Kidney epithelial cell (primary cell): ENCODE results near the gene ADCY3. TPM values are rescaled to one million over a fixed set of nuclear protein-coding genes. Genes with fewer than 3 reads are reported as not detected.

Experiments
- DNase-seq: peaks from one replicate; pipeline ENCODE4 v3.0.0-alpha.2; 2010; ENCODE audit warnings: low read depth
- H3K27me3 ChIP-seq: 2 replicates; pipeline ENCODE4 v1.6.0; 2011; ENCODE audit warnings: low read length; ENCODE audit not compliant: control insufficient read depth, insufficient read depth
- H3K36me3 ChIP-seq: 2 replicates; pipeline ENCODE4 v1.5.1; 2011; ENCODE audit warnings: low read length; ENCODE audit not compliant: control insufficient read depth, insufficient read depth
- H3K4me3 ChIP-seq: 2 replicates; pipeline ENCODE4 v1.5.1; 2011; ENCODE audit warnings: low read depth, mild to moderate bottlenecking, control low read depth, low read length
- total RNA-seq: library from RNA; depleted of rRNA; stranded (reverse); fragments of >200 nt; gene quantifications from 2 replicates; pipeline ENCODE4 v1.2.3, GENCODE V29; 2015
- TF ChIP-seq, protein P1 (sequence below): IDR thresholded peaks from 2 replicates; pipeline ENCODE4 v1.5.1; 2011; ENCODE audit warnings: mild to moderate bottlenecking, moderate library complexity, low read length, control low read depth, inconsistent platforms; ENCODE audit not compliant: insufficient read depth, poor library complexity, severe bottlenecking

ADCY3 gene
- total RNA-seq, 1 donor from 2014 or later, result 24.5 TPM

DNA sequence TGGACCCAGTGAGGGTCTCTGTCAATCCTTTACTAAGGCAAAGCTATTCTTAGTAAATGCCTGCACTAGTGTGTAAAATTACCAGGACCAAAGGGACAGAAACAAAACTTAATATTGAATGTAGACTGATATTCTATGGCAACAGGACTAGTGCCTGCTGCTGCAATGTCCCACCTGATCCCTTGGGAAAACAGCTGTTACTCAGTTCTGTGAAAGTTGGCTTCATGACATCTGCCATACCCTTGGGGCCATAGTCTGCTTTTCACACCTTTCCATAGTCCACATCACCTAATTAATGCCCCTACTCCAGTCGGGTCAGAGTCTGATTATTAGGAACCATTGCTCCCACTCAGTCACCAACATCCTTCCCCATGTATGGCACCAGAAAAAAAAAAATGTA lies 37.2 kb upstream of the ADCY3 start:
- TF ChIP-seq, protein P1, sequence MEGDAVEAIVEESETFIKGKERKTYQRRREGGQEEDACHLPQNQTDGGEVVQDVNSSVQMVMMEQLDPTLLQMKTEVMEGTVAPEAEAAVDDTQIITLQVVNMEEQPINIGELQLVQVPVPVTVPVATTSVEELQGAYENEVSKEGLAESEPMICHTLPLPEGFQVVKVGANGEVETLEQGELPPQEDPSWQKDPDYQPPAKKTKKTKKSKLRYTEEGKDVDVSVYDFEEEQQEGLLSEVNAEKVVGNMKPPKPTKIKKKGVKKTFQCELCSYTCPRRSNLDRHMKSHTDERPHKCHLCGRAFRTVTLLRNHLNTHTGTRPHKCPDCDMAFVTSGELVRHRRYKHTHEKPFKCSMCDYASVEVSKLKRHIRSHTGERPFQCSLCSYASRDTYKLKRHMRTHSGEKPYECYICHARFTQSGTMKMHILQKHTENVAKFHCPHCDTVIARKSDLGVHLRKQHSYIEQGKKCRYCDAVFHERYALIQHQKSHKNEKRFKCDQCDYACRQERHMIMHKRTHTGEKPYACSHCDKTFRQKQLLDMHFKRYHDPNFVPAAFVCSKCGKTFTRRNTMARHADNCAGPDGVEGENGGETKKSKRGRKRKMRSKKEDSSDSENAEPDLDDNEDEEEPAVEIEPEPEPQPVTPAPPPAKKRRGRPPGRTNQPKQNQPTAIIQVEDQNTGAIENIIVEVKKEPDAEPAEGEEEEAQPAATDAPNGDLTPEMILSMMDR, result no peak
- no peak overlapping the region for H3K4me3 ChIP-seq
- no peaks in the 10 kb centered on the region for H3K27me3 ChIP-seq
- no peaks in the 10 kb centered on the region for H3K36me3 ChIP-seq
- DNase-seq, result no peak

DNA sequence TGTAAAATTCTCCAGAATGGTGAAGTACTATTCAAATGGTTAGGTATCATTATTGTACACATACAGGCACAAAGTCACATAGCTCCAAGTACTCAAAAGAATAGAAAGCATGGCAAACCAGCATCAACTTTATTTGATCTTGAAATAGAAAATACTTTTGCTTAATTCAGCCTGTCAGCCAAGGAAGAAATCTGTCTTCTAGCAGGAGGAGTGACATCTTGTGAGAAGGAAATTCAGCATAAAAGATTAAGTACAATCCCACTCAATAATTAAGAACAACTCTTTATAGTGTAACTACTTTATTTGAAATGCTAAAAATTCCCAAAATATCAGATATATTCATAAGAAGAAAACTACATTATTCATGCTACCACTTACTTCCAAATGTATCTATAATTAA lies 35.9 kb upstream of the ADCY3 start:
- DNase-seq, result no peak
- H3K4me3 ChIP-seq, result no peak overlapping the region
- no peaks in the 10 kb centered on the region for H3K36me3 ChIP-seq
- no peaks in the 10 kb centered on the region for H3K27me3 ChIP-seq
- TF ChIP-seq, protein P1, result no peak

DNA sequence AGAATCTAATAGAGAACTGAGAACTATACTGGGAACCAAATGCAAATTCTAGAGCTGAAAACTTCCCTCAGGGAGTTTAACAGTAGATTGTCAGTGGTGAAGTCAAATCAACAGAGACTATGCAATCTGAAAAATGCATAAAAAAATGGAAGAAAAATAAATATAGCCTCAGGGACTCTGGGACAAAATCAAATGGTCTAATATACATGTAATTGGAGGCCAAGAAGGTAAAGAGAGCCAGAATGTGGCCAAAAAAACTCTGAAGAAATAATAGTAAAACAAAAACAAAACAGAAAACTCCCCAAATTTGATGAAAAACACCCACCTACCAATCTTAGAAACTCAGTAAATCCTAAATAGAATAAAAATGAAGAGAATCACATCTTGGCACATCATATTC lies 35.2 kb upstream of the ADCY3 start:
- Histone ChIP-seq H3K36me3 (no peaks in the 10 kb centered on the region), H3K27me3 (no peaks in the 10 kb centered on the region), H3K4me3 (no peak overlapping the region)
- DNase-seq, result no peak
- TF ChIP-seq, protein P1, result no peak

DNA sequence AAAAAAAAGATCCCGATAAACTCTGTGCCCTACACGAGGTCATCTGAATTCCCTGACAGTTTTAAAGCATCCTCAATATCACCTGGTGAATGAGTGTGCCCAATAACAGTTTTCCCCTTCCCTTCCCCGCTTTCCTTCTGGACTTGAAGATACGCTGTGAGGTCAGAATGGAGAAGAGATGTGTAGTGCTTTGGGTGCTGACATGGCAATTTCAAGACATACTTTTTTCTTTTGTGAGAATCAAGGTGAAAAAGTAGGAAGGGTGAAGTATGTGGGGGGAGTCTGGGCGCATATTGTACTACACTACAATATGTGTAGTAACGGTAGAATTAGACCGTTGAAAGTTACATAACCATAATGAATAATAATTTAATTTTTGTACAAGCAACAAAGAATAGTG lies 30.1 kb upstream of the ADCY3 start:
- no peaks in the 10 kb centered on the region for H3K27me3 ChIP-seq
- TF ChIP-seq, protein P1, result no peak
- no peak for DNase-seq
- no peak overlapping the region for H3K4me3 ChIP-seq
- H3K36me3 ChIP-seq, result no peaks in the 10 kb centered on the region

DNA sequence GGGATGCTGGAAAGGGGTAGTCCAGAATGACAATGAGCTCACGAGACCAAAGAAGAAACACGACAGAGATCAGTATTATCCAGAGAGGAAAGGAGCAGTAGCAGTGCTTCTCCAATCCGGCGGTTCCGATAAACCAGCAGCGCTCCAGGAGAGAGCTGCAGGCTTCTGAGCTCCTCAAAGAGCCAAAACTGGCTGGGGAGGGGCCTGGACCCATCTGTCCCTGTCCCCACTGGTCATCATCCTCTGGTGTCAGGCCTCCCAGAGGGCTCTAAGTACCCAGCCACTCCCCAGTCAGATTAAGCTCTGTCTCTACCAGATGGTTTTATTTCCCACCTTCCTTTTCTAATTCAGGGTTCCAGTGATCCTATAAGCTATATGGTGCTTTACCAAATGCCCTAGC lies 28.5 kb upstream of the ADCY3 start:
- Histone ChIP-seq H3K4me3 (no peak overlapping the region), H3K27me3 (no peaks in the 10 kb centered on the region), H3K36me3 (no peaks in the 10 kb centered on the region)
- TF ChIP-seq, protein P1, result no peak
- DNase-seq, result no peak

DNA sequence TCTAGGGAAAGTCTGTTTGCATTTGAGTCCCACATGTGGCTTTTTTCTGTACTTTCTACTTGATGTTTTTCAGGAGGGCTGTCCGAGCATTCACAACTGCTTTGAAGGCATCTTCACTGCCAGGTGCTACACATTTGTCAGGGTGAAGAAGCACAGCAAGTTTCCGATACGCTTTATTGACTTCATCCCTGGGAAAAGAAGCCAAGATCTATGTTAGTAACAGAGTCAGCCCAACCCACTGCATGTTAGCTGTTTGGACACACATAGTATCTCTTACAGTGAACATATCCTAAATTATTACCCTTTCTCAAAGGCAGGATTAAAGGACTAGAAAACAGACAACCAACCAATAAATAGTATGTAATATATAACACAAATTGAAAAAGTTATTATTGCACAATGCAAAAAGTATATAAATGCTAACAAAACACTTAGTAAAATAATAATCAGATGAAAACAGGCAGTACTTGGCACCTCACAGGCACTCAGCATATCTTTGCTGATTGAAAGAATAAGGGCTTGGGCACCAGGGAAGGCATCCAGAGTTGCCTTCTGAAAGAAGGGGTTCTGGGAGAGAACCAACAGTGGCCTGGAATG lies 27.6 kb upstream of the ADCY3 start:
- H3K36me3 ChIP-seq, result no peaks in the 10 kb centered on the region
- no peak for DNase-seq
- H3K4me3 ChIP-seq, result no peak overlapping the region
- no peaks in the 10 kb centered on the region for H3K27me3 ChIP-seq
- TF ChIP-seq, protein P1, result no peak
